Liver (tissue), 3 donors: ENCODE data around the gene RNF39.

Source experiments
- CTCF ChIP-seq: fragments of 150-350 bp; IDR thresholded peaks from 2 replicates; pipeline ENCODE4 v1.5.1; 2017; ENCODE audit warnings: improper control_type of control experiment, low read depth, low read length; ENCODE audit not compliant: missing input control
- RAD21 ChIP-seq, 2 donors: IDR thresholded peaks; 2 replicates each; pipeline ENCODE4 v1.6.1; 2016; ENCODE audit warnings: antibody characterized with exemption in 2 of 2, mild to moderate bottlenecking in 2 of 2
- REST ChIP-seq: IDR thresholded peaks from 2 replicates; pipeline ENCODE4 v1.6.1; 2016; ENCODE audit warnings: antibody characterized with exemption, mild to moderate bottlenecking
- TAF1 ChIP-seq: conservative IDR thresholded peaks from 2 replicates; pipeline ENCODE4 v1.6.1; 2016; ENCODE audit warnings: antibody characterized with exemption, mild to moderate bottlenecking
- ZBTB33 ChIP-seq: IDR thresholded peaks from 2 replicates; pipeline ENCODE4 v1.6.1; 2016; ENCODE audit warnings: antibody characterized with exemption
- donor health status: healthy.
- donor health status: healthy.

GRCh38 chr6:30035784-30036183, 39.8 kb downstream of the RNF39 start:
- TF ChIP-seq CTCF = no peak
- TF ChIP-seq REST = no peak
- TF ChIP-seq TAF1 = no peak
- TF ChIP-seq RAD21 (IDR thresholded peaks at IDR 0.05) = no peak
- TF ChIP-seq ZBTB33 = no peak
